Brain pericyte (primary cell): ENCODE data around the gene AKR1B1.
"Not testable (repeated sequence)": the region's sequence is repeated elsewhere in the genome, so short reads cannot be mapped to it uniquely, and the experiment has no call there.

Source experiments
- DNase-seq: peaks from one replicate; pipeline ENCODE4 v3.0.0-alpha.2; 2012; ENCODE audit warnings: low read depth, low spot score

Gene AKR1B1

GRCh38 chr7:134458806-134459698 lies at the start of gene AKR1B1:
Gene AKR1B1, minus strand, starts transcription at chr7:134459100. Its CDS starts 38 bp downstream, at chr7:134459062.
- DNase-seq, result peak; percentile 53

DNA sequence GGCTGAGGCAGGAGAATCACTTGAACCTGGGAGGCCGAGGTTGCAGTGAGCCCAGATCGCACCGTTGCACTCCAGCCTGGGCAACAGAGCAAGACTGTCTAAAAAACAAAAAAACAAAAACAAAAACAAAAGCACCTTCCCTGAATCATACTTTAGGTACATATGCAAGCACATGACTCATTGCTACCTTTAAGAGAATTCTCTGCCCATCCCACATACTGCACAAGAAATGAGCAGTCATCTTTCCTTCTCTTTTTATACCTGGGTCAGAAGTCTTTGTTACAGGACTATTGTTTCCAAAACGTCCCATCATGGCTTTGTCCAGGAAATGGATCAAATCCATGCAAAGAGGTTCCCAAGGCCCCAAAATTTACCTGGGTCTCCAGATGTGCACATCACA lies 47.0 kb upstream of the AKR1B1 start:
- DNase-seq, result no peak

DNA sequence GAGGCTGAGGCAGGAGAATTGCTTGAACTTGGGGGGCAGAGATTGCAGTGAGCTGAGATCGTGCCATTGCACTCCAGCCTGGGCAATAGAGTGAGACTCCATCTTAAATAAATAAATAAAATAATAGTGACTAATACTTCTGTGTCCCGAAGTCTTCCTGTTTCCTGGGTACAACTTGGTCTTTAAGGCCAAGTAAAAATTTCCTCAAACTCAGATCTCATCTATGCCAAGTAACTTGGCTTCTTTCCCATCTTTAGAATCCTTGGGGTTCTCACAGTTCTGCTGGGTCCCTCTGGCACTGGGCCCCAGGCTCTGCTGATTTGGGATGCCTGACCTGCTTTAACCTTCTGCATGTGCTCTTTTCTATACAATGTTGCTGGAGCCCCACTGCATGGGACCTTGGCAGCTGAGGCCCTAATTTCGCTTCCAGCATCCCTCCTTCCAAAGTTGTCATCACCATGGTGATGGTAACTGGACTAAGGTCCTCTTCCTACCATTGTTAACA lies 45.8 kb upstream of the AKR1B1 start:
- no peak for DNase-seq

DNA sequence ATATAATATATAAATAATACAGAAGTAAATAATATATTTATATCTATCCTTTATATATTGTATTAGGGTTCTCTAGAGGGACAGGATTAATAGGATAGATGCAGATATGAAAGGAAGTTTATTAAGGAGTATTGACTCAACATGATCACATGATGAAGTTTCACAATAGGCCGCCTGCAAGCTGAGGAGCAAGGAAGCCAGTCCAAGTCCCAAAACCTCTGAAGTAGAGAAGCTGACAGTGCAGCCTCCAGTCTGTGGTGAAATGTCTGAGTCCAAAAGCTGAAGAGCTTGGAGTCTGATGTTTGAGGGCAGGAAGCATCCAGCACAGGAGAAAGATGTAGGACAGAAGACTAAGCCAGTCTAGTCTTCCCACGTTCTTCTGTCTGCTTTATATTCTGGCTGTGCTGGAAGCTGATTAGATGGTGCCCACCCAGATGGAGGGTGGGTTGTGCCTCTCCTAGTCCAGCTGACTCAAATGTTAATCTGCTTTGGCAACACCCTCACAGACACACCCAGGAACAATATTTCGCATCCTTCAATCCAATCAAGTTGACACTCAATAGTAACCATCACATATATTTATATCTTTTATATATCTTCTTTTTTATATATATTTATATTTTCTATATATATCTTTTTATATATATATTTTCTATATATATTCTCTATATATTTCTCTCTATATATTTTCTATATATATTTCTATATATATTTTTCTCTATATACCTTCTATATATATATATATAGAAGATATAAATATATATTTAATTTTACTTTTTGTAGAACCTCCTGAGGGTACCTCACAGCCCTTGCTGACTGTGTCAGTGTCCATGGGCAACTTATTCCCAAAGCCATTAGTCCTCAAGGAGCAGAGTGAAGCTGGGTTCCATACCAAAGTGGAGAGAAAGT lies 43.8 kb upstream of the AKR1B1 start:
- DNase-seq, result no peak

- DNase-seq, result no peak
These were observed 42.1 kb upstream of the AKR1B1 start for GRCh38 chr7:134500982-134501381.

DNA sequence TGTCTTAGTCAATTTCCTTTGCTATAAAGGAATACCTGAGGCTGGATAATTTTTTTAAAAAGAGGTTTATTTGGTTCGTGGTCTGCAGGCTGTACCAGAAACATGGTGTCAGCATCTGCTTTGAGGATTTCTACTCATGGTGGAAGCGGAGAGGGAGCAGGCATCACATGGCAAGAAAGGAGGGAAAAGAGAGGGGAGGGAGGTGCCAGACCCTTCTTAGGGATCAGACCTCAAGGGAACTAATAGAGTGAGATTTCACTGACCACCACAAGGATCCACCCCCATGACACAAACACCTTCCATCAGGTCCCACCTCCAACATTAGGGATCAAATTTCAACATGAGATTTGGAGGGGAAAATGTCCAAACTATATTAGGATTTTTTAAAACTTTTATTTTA lies 41.5 kb upstream of the AKR1B1 start:
- no peak for DNase-seq

DNA sequence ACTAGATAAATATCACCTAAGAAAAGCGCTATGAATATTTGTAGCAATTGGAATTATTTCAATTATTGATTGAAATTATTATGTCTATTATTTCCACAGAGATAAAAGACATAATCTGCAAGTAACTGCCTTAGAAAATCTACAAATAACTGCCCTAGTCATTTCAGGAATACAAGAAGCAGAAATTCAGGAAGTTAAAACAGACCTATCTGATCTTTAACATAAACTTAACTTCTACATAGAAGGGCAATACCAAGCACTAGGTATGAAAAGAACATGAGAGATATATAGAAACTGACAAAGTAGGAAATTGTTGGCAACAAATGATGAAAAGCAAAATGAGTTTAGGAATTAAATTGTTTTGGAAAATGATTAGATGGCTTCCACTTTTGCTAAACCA lies 36.6 kb upstream of the AKR1B1 start:
- no peak for DNase-seq

DNA sequence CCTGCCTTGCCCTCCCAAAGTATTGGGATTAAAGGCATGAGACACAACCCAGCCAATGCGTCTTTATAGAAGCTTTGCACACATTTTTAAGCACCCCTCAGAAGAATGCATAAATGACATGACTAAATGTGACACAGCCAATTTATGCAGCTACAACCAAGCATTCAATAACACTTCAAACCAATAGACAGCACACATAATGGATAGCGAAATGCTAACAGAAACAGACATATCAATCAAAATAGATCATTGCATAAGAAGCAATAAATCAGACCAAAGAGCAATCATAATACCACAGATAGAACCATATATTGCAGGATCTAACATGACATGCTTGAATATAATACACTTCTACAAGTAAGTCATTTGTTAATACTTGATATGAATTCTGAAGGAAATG lies 34.2 kb upstream of the AKR1B1 start:
- no peak for DNase-seq

- DNase-seq, result not testable (repeated sequence)
These were observed 28.8 kb upstream of the AKR1B1 start for GRCh38 chr7:134487721-134488120.

DNA sequence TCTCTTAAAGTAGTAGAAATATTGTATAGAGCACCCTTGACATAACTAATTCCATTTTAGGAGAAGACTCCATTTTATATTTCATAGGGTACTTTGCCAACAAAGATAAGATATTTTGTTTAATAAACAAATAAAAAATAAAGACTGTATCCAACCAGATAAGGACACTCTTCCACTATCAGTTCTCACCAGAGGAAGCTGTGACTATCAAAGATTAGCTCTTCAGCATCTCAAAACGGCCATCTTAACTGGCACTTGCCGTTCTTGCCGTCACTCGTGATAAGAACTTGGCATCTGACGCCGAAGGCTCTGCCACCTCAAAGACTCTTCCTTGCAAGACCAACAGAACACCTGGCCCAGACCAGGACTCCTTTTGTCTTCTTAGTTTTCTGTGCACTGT lies 26.3 kb upstream of the AKR1B1 start:
- no peak for DNase-seq

GRCh38 chr7:134483296-134483695 lies 24.4 kb upstream of the AKR1B1 start:
- DNase-seq, result no peak

DNA sequence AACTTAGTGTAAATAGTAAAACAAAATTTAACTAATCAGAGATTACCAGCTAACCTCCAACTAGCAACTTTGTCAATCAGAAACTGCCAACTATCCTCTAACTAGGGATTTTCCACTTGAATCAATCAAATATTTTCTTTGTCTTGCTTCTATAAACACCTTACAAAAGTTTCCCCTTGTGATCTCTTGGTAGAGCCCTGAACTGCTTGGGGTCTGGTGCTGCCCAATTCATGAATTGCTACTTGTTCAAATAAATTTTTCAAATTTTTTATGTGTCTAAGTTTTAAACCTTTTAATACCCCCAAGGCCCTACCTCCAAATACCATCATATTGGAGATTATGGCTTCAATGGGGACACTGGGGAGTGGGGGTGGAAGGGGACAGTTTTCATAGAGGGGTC lies 24.0 kb upstream of the AKR1B1 start:
- no peak for DNase-seq

- DNase-seq, result no peak
These were observed 22.3 kb upstream of the AKR1B1 start for GRCh38 chr7:134481167-134481566.

- DNase-seq, result no peak
These were observed 21.8 kb upstream of the AKR1B1 start for GRCh38 chr7:134480730-134481129.

DNA sequence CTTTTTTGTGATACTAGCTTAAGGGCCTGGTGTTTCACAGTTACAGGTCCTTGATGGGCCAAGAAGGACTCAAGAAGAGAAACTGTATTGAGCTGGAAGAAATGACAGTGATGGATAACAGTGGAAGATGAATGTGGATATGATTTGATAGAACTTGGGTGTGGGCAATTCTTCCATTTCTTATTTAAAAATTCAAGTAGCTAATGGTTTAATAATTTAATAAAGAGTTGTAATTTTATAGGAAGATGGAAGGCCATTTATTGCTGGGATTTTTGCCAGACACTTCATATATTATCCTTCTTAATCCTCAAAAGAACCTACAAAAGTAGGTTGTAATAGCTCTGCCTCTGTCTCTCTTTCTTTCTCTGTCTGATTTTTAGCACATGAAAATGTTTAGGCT lies 21.3 kb upstream of the AKR1B1 start:
- no peak for DNase-seq

- no peak for DNase-seq
These were observed 19.8 kb upstream of the AKR1B1 start for GRCh38 chr7:134478707-134479106.

DNA sequence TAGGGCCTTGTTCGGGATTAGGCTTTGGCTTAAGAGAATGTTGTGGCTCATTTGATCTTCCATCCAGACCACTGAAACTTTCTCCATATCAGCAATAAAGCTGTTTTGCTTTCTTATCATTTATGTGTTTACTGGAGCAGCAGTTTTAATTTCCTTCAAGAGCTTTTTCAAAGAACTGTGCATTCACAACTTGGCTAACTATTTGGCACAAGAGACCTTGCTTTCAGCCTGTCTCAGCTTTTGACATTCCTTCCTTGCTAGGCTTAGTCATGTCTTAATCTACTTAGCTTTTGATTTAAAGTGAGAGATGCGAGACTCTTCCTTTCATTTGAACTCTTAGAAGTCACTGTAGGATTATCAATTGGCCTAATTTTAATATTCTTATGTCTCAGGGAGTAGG lies 19.1 kb upstream of the AKR1B1 start:
- DNase-seq, result no peak

GRCh38 chr7:134476044-134476443 lies 17.1 kb upstream of the AKR1B1 start:
- no peak for DNase-seq

DNA sequence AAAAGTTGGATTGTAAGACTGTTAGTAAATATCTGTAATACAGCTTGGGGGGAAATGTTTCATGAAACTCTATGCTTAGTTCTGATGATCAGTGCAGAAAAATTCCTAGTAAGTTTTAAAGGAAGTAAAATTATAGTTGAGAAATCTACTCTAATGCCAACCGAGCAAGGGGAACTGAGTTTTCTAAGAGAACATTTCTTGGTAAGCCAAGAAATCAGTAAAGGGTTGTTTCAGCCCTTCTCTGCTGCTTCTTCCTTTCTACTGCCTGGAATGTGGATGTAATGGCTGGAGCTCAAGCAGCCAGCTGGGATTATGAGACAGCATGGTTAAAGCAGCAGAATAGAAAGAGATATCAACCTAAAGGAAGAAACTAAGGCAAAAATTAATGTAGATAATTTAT lies 15.9 kb upstream of the AKR1B1 start:
- DNase-seq, result no peak

GRCh38 chr7:134473861-134474291 lies 15.0 kb upstream of the AKR1B1 start:
- no peak for DNase-seq

DNA sequence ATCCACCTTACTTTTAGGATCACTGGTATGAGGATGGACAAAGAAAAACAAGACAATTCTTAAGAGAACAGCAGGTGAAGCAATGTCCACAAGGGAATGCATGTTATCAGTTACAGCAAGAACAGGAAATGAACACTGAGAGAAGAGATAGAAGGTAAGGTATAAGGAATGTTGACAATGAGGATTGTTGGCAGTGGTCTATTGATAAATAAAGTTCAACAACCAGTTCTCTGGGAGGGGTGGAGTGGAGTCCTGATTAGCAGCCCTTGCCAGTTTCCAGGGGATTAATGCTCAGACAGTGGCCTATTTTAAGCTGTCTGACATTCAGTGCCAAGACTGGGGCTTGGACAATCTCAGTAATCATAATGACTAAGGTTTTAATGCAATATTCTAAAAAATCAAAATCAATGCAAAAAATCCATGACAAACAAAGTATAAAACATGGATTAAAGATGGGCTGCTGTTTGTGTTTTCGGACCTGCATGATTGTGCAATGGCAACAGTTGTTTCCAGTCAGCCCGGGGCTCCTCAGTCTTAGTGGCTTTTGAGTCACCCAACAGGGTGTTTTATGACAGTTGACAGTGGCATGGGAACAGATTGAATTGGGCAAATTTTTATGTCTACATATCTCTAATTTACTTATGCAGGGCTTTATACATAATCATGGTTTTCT lies 13.8 kb upstream of the AKR1B1 start:
- DNase-seq, result no peak

DNA sequence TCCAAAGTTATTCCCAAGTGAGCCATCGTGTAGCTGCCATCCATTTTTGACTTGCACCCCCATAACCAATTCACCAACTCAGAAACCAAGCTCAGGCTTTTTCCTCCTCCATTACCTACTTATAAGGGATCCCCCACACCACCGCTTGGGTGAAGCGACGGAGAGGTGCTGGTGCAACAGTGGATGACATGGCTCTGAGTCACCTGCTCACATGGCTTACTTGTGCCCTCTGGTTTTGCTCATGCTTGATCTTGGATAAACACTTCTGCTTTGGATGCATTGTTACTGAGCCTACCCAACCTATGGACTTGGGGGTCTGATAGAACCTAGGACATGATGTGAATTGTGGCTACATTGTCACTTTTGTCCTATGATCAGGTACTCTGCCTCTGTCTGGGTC lies 12.0 kb upstream of the AKR1B1 start:
- no peak for DNase-seq
